LNCaP clone FGC (cell line): ENCODE measurements around the gene RPL31.

ENCODE experiments used
- DNase-seq: peaks from one replicate; pipeline ENCODE4 v3.0.0-alpha.2; 2011; ENCODE audit warnings: low read depth
- H3K4me3 ChIP-seq: 2 replicates; pipeline ENCODE4 v1.5.1; 2011; ENCODE audit warnings: mild to moderate bottlenecking, low read depth, low read length, control low read depth
- TF ChIP-seq, protein P1 (sequence below): IDR thresholded peaks from 2 replicates; pipeline ENCODE4 v1.5.1; 2012; ENCODE audit warnings: mild to moderate bottlenecking; ENCODE audit not compliant: control insufficient read depth, insufficient read depth; ENCODE audit errors: extremely low read depth

Gene RPL31

DNA sequence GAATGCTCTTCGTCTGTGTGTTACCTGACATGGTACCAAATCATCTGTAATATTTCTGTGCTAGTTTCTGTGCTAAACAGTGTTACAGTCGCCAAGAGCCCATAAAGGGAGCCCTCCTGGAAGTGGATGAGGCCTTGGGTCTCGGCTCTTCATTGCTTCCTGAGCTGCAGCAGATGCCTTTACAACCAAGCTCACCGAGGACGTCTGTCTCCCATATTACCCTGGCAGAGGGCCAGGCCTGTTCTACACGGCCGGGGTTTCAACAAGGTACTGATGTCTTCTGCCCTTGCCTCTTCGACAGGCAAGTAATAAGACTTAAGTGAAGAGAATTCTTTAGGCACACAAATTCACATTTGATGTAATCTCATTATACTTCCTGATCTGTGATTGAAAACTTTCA lies 16.8 kb downstream of the RPL31 start:
- DNase-seq, result no peak
- H3K4me3 ChIP-seq, result no peak overlapping the region
- TF ChIP-seq, protein P1, sequence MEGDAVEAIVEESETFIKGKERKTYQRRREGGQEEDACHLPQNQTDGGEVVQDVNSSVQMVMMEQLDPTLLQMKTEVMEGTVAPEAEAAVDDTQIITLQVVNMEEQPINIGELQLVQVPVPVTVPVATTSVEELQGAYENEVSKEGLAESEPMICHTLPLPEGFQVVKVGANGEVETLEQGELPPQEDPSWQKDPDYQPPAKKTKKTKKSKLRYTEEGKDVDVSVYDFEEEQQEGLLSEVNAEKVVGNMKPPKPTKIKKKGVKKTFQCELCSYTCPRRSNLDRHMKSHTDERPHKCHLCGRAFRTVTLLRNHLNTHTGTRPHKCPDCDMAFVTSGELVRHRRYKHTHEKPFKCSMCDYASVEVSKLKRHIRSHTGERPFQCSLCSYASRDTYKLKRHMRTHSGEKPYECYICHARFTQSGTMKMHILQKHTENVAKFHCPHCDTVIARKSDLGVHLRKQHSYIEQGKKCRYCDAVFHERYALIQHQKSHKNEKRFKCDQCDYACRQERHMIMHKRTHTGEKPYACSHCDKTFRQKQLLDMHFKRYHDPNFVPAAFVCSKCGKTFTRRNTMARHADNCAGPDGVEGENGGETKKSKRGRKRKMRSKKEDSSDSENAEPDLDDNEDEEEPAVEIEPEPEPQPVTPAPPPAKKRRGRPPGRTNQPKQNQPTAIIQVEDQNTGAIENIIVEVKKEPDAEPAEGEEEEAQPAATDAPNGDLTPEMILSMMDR, result no peak

DNA sequence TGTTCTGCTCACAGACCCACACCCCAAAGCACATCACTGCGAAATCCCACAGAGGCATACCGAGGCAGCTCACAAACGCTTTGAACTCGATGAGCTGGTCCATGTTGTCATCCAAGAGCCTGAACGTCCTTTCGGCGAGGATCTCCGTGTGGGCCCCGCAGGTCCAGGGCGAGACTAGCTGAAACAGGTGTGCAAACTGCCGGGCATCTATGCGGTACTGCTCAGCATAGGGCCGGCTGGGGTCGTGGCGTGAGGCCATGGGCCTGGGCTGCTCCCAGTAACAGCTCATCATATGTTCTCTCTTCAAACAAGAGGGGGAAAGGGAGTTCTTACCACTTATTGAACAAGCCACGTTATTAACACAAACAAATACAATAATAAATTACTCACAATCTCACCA lies 20.1 kb downstream of the RPL31 start:
- TF ChIP-seq, protein P1, result no peak
- H3K4me3 ChIP-seq, result no peak overlapping the region
- DNase-seq, result no peak

DNA sequence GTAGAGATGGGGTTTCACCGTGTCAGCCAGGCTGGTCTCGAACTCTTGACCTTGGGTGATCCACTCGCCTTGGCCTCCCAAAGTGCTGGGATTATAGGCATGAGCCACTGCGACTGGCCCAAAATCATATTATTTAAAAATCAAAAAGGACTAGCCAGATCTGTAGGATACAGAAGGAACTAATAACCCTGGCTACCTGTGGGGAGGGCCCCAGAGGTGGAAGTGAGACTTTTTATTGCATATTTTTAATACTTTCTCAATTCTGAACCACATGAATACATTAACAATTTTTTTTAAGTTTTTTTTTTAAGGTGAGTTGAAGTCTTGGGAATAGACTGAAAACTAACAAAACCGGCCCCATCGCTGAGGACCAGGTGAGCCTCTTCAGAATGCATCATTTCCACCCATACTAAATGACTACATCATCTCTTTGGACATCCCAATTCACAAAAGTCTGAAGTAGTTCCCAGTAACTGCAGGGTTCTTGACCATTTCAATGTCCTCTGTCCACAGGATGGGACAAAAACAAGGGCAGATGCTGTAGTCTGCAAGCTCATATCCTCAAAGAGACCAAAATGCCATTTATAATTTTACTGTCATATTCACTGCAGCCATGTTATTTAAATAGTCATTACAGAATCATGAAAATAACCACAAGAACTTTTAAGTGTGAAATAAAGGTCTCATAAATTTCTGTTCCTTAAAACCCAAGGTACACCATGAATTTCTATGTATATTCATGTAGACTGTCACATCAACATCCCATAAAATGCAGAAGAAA lies 21.4 kb downstream of the RPL31 start:
- no peak for DNase-seq

DNA sequence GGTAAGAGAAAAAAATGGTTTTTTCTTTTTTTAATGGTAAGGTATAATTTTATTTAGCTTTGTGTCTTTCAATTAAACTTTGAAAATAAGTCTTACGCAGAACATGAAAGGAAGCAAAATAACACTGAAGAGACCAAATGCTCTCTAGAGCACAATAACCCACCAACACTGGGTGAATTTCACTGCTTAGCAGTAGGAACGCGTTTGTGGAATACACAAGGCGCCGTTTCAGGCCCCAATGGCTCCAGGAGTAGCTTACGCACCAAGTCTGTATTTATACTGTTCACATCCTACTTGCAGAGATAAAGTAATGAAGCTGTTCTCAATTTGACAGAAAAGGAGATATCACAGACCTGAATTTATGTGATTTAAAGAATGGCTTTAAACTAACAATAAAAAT lies 23.5 kb downstream of the RPL31 start:
- TF ChIP-seq, protein P1, result no peak
- H3K4me3 ChIP-seq, result no peak overlapping the region
- no peak for DNase-seq

More for the DNA sequence above, 21.4 kb downstream of the RPL31 start:
- TF ChIP-seq, protein P1, result no peak
- H3K4me3 ChIP-seq, result no peak overlapping the region

DNA sequence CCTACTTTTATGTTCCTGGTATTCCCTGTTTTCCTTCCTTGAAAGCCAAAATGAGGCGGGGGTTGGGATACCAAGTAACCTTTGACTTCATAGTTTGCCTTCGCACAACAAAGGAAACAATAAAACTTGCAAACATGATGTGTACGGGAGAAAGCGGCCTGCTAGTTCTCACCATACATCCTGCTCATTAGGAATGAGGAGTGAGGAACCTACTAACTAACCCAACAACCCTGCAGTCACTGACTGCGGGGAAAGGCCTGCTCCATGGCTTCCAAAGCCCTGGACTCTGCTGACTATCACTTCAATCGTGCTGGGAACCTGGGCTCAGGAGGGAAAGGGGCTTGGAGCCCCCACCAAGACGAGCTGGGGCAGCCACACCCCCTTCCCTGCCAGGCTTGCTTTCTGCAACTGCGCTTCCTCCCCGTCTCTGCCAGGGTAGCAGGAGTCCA lies 24.2 kb downstream of the RPL31 start:
- no peak overlapping the region for H3K4me3 ChIP-seq
- peak; percentile 63 for DNase-seq
- TF ChIP-seq, protein P1, result no peak

DNA sequence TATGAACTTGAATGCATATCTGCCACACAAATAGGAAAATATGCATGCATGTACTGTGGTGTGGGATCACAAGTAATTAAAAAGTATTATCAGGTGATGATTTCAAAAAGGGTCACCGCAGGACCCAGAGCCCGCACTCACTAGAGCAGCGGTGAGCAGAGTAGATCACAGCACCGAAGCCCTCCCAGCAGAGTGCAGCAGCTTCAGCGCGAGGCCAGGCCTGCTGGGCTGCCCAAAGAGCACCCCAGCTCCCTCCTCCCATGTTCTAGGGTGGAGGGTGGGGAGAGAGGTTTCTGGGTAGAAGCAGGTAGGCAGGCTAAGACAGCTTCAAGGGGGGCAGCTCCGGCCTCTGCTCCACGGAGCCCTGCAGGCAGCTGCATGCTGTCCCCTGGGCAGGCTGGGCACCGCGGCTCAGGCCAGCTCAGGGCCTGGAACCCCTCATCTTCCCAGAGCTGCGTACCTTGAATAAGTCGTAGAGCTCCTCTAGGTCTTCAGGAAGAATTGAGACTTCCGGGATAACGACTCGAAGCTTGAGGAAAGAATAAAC lies 24.9 kb downstream of the RPL31 start:
- no peak overlapping the region for H3K4me3 ChIP-seq
- no peak for DNase-seq
- TF ChIP-seq, protein P1, result no peak
